Right lobe of liver (tissue), 4 donors: ENCODE results near the gene MCF2L2.

Experiments
- POLR2A ChIP-seq: fragments of 450-650 bp; IDR thresholded peaks from one replicate; pipeline ENCODE4 v1.6.1; 2017; ENCODE audit warnings: antibody characterized with exemption, mild to moderate bottlenecking
- TF ChIP-seq, protein P1 (sequence below), 4 donors: fragments of 200-600 bp in 3 of 4; fragments of 450-650 bp in 1 of 4; IDR thresholded peaks; one replicate each; pipeline versions ENCODE4 v1.5.1 to v1.8.0; 2016 to 2022; ENCODE audit warnings: antibody characterized with exemption in 4 of 4, mild to moderate bottlenecking in 2 of 4
- donor health status: DM: no; HTN: no; CAD: no.
- donor health status: DM: no; HTN: no; CAD: no.
- donor health status: DM: no; HTN: yes; CAD: no.

DNA sequence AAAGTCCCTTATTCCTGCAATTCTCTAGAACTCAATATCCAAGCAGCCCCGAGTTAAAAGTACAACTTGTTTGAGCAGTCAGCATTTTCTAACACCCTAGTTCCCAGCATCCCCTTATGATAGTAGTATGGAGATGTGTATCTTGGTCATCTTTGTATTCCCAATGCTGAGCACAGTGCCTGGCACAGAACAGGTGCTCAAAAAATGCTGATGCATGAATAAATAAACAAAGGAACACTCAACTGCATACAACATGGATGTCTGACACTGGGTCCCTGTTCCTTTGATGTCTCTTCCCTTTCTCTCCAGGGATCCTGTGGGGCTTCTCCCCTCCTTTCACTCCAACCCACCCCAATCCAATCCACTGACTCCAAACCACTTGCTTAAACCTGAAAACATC lies 199.2 kb downstream of the MCF2L2 start:
- TF ChIP-seq, protein P1, sequence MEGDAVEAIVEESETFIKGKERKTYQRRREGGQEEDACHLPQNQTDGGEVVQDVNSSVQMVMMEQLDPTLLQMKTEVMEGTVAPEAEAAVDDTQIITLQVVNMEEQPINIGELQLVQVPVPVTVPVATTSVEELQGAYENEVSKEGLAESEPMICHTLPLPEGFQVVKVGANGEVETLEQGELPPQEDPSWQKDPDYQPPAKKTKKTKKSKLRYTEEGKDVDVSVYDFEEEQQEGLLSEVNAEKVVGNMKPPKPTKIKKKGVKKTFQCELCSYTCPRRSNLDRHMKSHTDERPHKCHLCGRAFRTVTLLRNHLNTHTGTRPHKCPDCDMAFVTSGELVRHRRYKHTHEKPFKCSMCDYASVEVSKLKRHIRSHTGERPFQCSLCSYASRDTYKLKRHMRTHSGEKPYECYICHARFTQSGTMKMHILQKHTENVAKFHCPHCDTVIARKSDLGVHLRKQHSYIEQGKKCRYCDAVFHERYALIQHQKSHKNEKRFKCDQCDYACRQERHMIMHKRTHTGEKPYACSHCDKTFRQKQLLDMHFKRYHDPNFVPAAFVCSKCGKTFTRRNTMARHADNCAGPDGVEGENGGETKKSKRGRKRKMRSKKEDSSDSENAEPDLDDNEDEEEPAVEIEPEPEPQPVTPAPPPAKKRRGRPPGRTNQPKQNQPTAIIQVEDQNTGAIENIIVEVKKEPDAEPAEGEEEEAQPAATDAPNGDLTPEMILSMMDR (IDR thresholded peaks at IDR 0.05) = no peak
- no peak for TF ChIP-seq POLR2A
